Measurements from ENCODE around the gene MCHR2. TPM values are rescaled to one million over a fixed set of nuclear protein-coding genes. Genes with fewer than 3 reads are reported as not detected.
"Not testable (repeated sequence)": the region's sequence is repeated elsewhere in the genome, so short reads cannot be mapped to it uniquely, and the experiment has no call there.

The MCHR2 gene, protein sequence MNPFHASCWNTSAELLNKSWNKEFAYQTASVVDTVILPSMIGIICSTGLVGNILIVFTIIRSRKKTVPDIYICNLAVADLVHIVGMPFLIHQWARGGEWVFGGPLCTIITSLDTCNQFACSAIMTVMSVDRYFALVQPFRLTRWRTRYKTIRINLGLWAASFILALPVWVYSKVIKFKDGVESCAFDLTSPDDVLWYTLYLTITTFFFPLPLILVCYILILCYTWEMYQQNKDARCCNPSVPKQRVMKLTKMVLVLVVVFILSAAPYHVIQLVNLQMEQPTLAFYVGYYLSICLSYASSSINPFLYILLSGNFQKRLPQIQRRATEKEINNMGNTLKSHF
- not detected in 2 replicates for total RNA-seq
- 0.09 TPM for polyA plus RNA-seq (2012)

- no peak for DNase-seq (ENCODE audit: low read depth)
Measured at GRCh38 chr6:99993533-99994251, at the start of gene MCHR2. Gene MCHR2 (minus strand): TSS chr6:99994223. CDS start chr6:99956147, 38,076 bp downstream.

DNA sequence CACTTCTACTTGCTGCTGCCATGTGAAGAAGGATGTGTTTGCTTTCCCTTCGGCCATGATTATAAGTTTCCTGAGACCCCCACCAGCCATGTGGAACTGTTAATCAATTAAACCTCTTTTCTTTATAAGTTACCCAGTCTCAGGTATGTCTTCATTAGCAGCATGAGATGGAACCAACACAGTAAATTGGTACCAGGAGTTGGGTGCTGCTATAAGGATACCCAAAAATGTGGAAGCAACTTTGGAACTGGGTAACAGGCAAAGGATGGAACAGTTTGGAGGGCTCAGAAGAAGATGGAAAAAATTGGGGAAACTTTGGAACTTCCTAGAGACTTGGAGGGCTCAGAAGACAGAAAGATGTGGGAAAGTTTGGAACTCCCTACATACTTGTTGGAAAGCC is 44.5 kb upstream of the MCHR2 start:
- DNase-seq (ENCODE audit: low read depth) = not testable (repeated sequence)

GRCh38 chr6:100035873-100036653 is 42.0 kb upstream of the MCHR2 start:
- no peak for DNase-seq (ENCODE audit: low read depth)

DNA sequence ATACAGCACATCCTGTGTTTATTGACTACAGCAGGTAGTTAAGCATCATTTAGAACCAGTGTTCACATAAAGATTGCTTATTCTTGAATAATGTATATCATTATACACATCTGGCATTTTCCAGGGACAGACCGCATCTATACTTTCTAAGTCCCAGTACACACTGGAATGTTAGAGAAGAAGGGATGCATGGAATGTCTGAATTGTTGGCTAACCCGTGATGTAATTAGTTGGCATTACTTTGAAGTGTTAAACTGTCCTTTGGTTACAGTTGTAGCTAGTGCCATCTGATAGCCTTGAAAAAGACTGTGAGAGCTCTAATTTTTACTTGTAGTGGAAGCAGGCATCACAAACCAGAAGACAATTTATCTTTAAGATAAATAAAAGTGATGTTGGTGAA is 29.8 kb upstream of the MCHR2 start:
- DNase-seq (ENCODE audit: low read depth) = no peak

DNA sequence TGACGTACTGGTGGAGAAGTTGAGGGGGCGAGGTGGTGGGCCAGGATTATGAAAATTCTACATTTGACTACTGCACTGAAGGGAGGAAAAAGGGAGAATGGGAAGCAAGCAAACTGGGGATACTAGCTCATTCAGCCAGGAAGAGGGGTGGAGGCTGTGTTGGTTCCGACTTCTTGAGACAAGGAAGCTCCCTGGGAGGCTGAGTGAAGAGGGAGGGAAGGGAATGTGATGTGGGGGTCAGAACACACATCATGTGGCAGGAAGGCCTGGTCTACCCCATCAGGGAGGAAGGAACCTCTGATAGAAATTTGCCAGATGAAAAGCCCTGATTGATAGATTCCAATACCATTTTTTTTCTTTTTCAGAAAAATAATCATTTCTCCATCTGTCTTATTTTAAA is 28.8 kb upstream of the MCHR2 start:
- DNase-seq (ENCODE audit: low read depth) = no peak

DNA sequence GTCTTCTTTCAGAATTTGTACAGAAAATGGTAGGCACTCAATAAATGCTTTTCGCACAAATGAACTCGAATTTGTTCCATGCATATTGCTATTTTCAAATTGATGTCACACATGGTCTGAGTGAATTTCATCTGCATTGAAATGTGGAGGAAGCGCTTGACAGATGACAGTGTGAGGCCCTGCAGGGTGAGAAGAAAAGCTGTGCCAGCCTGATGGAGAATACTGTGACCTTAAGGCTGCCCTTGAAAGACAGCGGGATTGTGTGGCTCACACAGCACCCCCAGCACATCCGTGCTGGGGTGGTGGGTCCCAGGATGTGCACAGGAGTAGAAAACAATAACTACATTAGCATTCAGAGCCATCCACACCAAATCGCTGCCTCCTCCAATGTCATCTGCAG is 14.8 kb upstream of the MCHR2 start:
- no peak for DNase-seq (ENCODE audit: low read depth)

GRCh38 chr6:100001915-100002388 is 7.9 kb upstream of the MCHR2 start:
- peak; percentile 69 for DNase-seq (ENCODE audit: low read depth)

DNA sequence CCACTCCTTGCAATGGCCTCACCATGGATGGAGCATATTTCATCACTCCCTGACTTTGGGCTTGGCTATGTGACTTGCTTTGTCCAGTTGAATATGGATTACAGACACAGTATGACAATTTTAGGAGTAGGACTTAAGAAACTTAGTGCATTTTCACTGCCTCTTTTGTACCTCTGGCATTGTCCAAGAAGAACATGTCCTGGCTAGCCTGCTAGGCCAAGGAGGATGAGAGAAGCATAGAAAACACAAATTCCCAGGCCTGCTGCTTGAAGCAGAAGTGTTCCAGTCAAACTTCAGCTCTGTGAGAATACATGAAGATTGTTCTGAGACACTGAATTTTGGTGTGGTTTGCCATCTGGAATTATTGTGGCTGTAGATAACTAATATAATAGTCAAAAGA is 3.1 kb upstream of the MCHR2 start:
- DNase-seq (ENCODE audit: low read depth) = no peak

DNA sequence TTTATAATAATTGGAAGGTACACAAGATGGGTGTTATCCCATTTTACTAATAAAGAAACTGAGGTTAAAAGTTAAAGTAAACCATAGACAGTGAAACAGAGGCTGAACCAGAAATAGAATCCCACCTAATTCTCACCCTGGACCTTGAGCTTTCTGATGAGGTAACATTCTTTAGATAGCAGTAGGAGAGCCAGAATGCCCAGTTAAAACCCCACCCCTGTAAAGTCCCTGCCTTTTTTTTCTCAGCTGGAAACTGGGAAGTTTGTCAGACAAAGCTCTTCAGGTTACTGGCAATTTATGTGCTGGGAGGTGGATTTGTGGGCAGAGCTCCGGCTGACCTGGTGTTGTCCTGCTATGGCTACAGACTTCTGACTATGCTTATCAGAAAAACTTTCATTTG is 1.9 kb upstream of the MCHR2 start:
- peak; percentile 10 for DNase-seq (ENCODE audit: low read depth)

DNA sequence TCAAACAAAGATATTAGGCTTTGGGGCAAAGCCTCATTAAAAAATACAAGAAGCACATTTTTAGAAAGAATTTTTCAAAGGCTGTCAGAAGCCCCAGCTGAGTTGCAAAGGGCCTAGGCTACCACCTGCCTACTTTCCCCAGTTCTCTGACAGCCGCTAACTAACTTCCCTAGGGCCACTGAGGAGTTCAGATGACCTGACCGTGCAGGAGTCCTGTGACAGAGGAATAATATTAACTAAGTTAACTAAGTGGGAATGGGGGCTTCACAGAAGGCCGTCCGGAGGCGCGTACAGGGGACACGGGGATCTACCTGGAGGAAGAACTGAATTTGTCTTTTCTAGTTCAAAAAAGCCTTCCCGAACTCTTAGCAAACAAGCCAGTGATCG is 884 bp downstream of the MCHR2 start:
- no peak for DNase-seq (ENCODE audit: low read depth)

DNA sequence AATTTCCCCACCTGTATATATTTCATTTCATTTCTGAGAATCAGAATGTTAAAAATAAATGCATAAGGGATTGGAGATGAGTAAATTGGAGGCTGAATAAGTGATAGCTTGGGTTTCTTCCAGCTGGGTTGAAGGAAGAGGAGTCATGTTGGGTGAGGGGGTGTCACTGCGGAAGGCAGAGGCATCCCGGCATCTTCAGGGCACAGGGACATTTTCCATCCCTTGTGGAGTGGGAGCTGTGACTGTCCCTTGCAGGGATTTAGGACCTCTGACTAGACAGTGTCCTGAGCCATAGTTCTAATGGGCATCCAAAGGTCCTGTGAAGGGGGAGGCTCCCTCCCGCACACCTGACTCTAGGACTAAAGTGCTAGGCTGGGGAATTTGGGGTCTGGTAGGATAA is 2.1 kb downstream of the MCHR2 start:
- DNase-seq (ENCODE audit: low read depth) = no peak

- DNase-seq (ENCODE audit: low read depth) = no peak
Measured at GRCh38 chr6:99980741-99981140, 13.3 kb downstream of the MCHR2 start.

GRCh38 chr6:99979953-99980352 is 14.1 kb downstream of the MCHR2 start:
- no peak for DNase-seq (ENCODE audit: low read depth)

DNA sequence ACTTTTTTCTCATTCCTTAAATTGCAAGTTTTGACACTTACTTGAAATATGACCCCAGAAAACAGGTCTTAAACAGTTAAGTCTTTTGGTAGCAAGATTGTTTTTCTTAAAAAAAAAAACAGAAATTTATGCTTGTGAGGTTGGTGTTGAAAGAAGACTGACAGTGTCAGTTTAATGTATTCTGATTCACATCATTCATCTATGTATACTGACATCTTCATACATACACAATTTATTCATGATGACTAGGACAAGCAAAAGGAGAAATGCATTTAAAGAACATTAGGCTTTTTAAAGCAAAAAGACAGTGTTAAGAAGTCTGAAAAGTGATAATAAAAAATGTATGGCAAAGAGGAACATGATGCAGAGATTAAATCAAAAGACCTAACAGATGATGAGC is 27.0 kb downstream of the MCHR2 start:
- DNase-seq (ENCODE audit: low read depth) = no peak

- no peak for DNase-seq (ENCODE audit: low read depth)
Measured at GRCh38 chr6:99960027-99960426, 34.0 kb downstream of the MCHR2 start.

DNA sequence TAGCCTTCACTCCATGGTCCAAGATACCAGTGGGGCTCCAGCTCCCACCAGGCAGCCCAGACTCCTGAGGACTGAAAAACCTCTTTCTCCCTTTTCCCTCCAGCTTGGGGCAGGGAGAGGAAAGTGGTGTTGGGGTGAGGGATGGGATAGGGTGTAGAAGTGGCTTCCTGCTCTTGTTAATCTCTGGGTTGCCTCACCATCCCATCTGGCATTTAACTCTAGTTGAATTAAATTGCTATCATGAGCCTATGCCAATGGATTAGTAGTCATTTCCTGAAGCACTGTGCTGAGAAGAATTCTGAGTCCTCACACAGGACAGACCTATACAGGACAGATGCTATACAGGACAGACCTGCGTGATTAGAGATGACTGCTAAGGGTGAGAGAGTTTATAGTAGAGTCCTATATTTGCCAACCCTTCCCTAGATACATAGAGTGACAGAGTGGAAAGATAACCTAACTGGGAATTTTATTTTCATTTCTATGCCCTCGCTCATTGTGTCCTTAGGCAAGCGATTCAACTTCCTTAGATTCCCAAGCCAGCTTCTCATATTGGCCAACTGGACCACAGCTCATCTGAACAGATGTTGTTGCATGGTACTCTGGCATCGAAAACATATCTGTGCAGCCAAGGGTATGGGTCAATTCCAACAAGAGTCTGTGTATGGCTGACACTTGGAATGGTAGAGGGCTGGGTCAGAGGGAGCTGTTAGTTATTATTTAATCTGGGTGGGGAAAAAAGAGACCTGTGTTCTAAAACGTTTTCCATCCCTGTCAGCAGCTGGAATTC is 42.8 kb downstream of the MCHR2 start:
- no peak for DNase-seq (ENCODE audit: low read depth)

DNA sequence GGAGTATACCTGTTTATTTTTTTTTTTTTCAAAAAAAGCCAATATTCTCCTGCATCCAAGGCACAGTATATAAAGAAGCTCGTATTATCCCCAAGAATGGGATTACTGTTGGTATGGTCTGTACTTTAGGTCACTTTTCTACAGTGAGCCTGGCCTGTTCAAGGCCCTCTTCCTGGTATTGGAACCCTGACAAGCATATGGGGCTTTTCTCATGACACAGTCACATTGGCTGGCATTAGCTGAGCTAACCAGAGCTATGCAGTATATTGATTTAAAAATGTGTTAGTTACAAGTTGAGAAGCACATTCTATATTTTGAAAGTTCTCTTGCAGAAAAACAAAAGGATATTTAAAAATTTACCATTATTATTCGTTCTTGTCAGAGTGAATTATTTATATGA is 48.0 kb downstream of the MCHR2 start:
- no peak for DNase-seq (ENCODE audit: low read depth)

DNA sequence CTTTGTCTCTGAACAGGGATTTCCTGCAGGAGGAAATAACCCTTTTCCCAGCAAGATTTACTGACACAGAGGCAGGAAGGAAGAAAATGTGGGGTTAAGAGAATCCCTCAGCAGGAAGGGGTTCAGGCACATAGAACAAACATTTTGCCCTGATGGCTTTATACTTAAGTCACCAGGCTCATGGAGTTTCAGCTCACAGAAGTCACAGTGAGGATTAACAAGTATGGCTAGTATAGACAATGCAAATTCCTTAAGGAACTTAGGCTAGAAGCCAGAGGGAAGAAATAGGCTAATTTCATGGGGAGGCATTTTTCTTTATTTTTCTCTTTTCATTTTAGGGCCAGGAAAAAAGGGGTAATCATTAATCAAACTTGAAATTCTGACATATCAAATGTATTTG is 50.2 kb downstream of the MCHR2 start:
- no peak for DNase-seq (ENCODE audit: low read depth)

GRCh38 chr6:99940582-99940981 is 53.4 kb downstream of the MCHR2 start:
- no peak for DNase-seq (ENCODE audit: low read depth)

DNA sequence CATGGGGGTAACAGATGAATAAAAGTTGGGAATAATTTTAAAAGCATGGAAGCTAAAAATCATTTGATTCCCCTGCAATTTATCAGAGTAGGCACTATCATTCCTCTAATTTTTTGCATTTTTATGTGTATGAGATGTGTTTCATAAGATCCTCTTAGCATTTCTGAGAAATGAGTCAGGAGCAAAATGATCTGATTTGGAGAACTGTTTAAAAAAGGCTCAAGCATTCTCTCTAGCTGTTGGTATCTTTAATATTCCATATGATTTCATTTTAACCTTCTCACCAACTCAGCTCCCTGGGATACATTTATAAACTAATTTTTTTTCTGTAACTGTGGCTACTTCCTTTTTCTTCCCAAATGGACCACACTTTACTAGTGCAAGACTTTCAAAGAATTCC is 60.9 kb downstream of the MCHR2 start:
- DNase-seq (ENCODE audit: low read depth) = peak; percentile 54

DNA sequence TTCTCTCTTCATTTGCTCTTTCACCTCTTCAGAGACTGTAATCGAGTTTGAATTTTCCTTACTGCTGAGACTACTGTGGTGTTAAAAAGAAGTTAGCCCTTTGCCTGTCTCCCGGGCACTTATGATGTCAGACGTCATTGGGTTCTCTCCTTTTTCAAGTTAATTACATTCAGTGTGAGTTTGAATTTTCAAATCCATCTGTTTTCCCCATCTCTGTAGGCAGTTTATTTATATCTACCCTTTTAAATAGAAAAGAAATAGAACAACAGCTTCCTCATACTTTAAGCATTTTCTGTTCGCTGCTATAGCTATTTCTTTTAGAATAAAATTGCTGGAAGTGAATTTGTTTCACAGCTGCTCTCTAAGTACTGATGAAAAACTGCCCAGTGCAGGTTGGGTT is 81.4 kb downstream of the MCHR2 start:
- no peak for DNase-seq (ENCODE audit: low read depth)

Measured in myocyte (in vitro differentiated cells).